Measurements from ENCODE around the gene ZNF821.

DNA sequence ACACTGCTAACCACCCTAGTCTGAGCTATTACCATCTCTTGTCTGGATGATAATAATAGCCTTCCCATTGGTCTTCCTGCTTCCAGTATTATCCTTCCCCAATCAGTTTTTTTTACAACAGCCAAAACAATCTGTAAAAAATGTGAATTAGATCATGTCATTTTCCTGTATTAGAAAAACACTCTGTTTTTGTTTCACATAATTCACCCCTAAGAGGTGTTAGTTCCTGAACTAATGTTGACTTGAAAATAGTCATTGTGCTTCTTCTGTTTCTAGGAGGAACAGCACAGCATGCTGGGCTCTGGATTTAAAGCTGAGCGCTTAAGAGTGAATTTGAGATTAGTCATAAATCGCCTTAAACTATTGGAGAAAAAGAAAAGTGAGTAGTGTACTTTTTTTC is 31.4 kb upstream of the ZNF821 start:
- TF ChIP-seq CTCF (IDR thresholded peaks at IDR 0.05) (no peak), POLR2A (IDR thresholded peaks at IDR 0.05) (no peak)

Measured in esophagus squamous epithelium (tissue), 4 donors.